ENCODE results near the gene SPSB3. TPM values are rescaled to one million over a fixed set of nuclear protein-coding genes. Genes with fewer than 3 reads are reported as not detected.

SPSB3 gene
- total RNA-seq, 4 donors from 2014 or later: 86.2 to 161 (median 88.3) TPM

GRCh38 chr16:1727651-1728624 is 54.4 kb downstream of the SPSB3 start:
- intact Hi-C loops (cut with DNase I; ENCODE audit: low total_unique reads): no loop called here
- Histone ChIP-seq H3K27me3 (no peaks in the 10 kb centered on the region), H3K27ac (no peak overlapping the region), H3K4me1 (peaks cover 7 to 9% of the 10 kb centered on the region in 2 donors), H3K9me3 (no peaks in the 10 kb centered on the region), H3K36me3 (peaks cover 0 to 47% of the 10 kb centered on the region in 2 donors), H3K4me3 (no peak overlapping the region)
- no peak for ATAC-seq
- DNase-seq: no peak
- in situ Hi-C loops (cut with MboI; ENCODE audit: low sequenced_read_pairs in 4 of 4): no loop called here
- TF ChIP-seq CTCF (IDR thresholded peaks at IDR 0.05 in 4 of 5, conservative IDR thresholded peaks at IDR 0.05 in 1 of 5) (no peak), POLR2A (IDR thresholded peaks at IDR 0.05) (no peak)

Small RNA genes lying within 50 kb of the gene (microRNA-seq; reads per million reads assigned to microRNA genes)
- gene MIR3177 (ENCODE audit: borderline replicate concordance in 2 of 2): 0 to 2.6 reads per million in 2 donors

Other genes starting within 250 kb of the SPSB3 start
- 10 to 100 TPM; 14.7 to 27.7 (median 22.1) TPM for gene TMEM204, start 248.9 kb downstream of the SPSB3 start, total RNA-seq
- 1 to 10 TPM; 3.4 to 5.2 (median 4.8) TPM for gene IFT140, start 170.5 kb downstream of the SPSB3 start, total RNA-seq
- 10 to 100 TPM in 1 of 4 donors, 1 to 10 TPM in 3; 7.0 to 10.7 (median 8.7) TPM for gene CRAMP1, start 170.2 kb downstream of the SPSB3 start, total RNA-seq
- 10 to 100 TPM in 3 of 4 donors, 1 to 10 TPM in 1; 8.7 to 28.2 (median 15.9) TPM for gene JPT2, start 104.3 kb downstream of the SPSB3 start, total RNA-seq
- 10 to 100 TPM in 3 of 4 donors, 1 to 10 TPM in 1; 6.5 to 22.6 (median 13.9) TPM for gene MAPK8IP3, start 76.4 kb downstream of the SPSB3 start, total RNA-seq
- gene NME3, start 11.0 kb downstream of the SPSB3 start, total RNA-seq: 10 to 100 TPM; 18.1 to 41.4 (median 34.2) TPM
- gene EME2, start 9.8 kb downstream of the SPSB3 start, total RNA-seq: 1 to 10 TPM; 2.1 to 9.2 (median 6.2) TPM
- 100 to 1,000 TPM in 2 of 4 donors, 10 to 100 TPM in 2; 65.4 to 120 (median 90.0) TPM for gene MRPS34, start 9.4 kb downstream of the SPSB3 start, total RNA-seq
- gene NUBP2, start 389 bp upstream of the SPSB3 start, total RNA-seq: 100 to 1,000 TPM in 1 of 4 donors, 10 to 100 TPM in 3; 77.3 to 163 (median 80.7) TPM
- under 1 TPM in 2 of 4 donors, not detected in 2; 0.20 to 0.22 TPM for gene IGFALS, start 11.1 kb upstream of the SPSB3 start, total RNA-seq
- gene HAGH, start 44.3 kb upstream of the SPSB3 start, total RNA-seq: 100 to 1,000 TPM; 216 to 440 (median 261) TPM
- 10 to 100 TPM; 28.2 to 57.1 (median 49.1) TPM for gene FAHD1, start 44.6 kb upstream of the SPSB3 start, total RNA-seq
- gene MEIOB, start 89.6 kb upstream of the SPSB3 start, total RNA-seq: not detected
- gene HS3ST6, start 135.8 kb upstream of the SPSB3 start, total RNA-seq: not detected
- 10 to 100 TPM; 16.7 to 40.7 (median 35.2) TPM for gene MSRB1, start 160.6 kb upstream of the SPSB3 start, total RNA-seq
- 100 to 1,000 TPM; 116 to 354 (median 188) TPM for gene RPL3L, start 172.1 kb upstream of the SPSB3 start, total RNA-seq
- 1,000 to 10,000 TPM in 1 of 4 donors, 100 to 1,000 TPM in 3; 530 to 1,014 (median 743) TPM for gene NDUFB10, start 177.0 kb upstream of the SPSB3 start, total RNA-seq
- gene RPS2, start 182.3 kb upstream of the SPSB3 start, total RNA-seq: 1,000 to 10,000 TPM; 1,162 to 1,876 (median 1,684) TPM
- gene RNF151, start 184.3 kb upstream of the SPSB3 start, total RNA-seq: not detected
- 10 to 100 TPM; 48.2 to 79.5 (median 71.4) TPM for gene TBL3, start 189.5 kb upstream of the SPSB3 start, total RNA-seq
- gene NOXO1, start 198.9 kb upstream of the SPSB3 start, total RNA-seq: under 1 TPM in 2 of 4 donors, not detected in 2; 0.33 to 0.46 TPM
- gene GFER, start 201.6 kb upstream of the SPSB3 start, total RNA-seq: 10 to 100 TPM; 16.3 to 27.0 (median 20.1) TPM
- 1 to 10 TPM in 1 of 4 donors, not detected in 3; 2.3 TPM for gene SYNGR3, start 207.4 kb upstream of the SPSB3 start, total RNA-seq
- 10 to 100 TPM; 57.0 to 92.2 (median 75.4) TPM for gene ZNF598, start 227.2 kb upstream of the SPSB3 start, total RNA-seq
- gene NPW, start 237.2 kb upstream of the SPSB3 start, total RNA-seq: not detected
- gene NHERF2, start 244.3 kb upstream of the SPSB3 start, total RNA-seq: 10 to 100 TPM; 51.6 to 86.9 (median 74.4) TPM

Measured in gastrocnemius medialis (tissue), 4 donors.